Gastroesophageal sphincter (tissue), 3 donors: ENCODE data around the gene PRELID1.

Experiments
- EP300 ChIP-seq: sonication (generic); formaldehyde crosslinking; IDR thresholded peaks from one replicate; pipeline ENCODE4 v1.6.1; 2017; ENCODE audit warnings: antibody characterized with exemption, mild to moderate bottlenecking
- POLR2A ChIP-seq, 2 donors: fragments of 450-650 bp; IDR thresholded peaks; one replicate each; pipeline ENCODE4 v1.6.1; 2017; ENCODE audit warnings: antibody characterized with exemption in 2 of 2, mild to moderate bottlenecking in 2 of 2, moderate library complexity in 1 of 2
- POLR2AphosphoS5 ChIP-seq: sonication (generic); formaldehyde crosslinking; IDR thresholded peaks from one replicate; pipeline ENCODE4 v1.6.1; 2017; ENCODE audit warnings: antibody characterized with exemption
- TF ChIP-seq, protein P1 (sequence below), 4 experiments: fragments of 200-600 bp in 2 of 4; fragments of 450-650 bp in 2 of 4; sonication (generic) in 1 of 4; IDR thresholded peaks; one replicate each; pipeline ENCODE4 v1.5.1; 2017 to 2019; ENCODE audit warnings: antibody characterized with exemption in 4 of 4, mild to moderate bottlenecking in 2 of 4, moderate library complexity in 2 of 4

GRCh38 chr5:177300236-177300880 is 3.2 kb upstream of the PRELID1 start:
- TF ChIP-seq, protein P1, sequence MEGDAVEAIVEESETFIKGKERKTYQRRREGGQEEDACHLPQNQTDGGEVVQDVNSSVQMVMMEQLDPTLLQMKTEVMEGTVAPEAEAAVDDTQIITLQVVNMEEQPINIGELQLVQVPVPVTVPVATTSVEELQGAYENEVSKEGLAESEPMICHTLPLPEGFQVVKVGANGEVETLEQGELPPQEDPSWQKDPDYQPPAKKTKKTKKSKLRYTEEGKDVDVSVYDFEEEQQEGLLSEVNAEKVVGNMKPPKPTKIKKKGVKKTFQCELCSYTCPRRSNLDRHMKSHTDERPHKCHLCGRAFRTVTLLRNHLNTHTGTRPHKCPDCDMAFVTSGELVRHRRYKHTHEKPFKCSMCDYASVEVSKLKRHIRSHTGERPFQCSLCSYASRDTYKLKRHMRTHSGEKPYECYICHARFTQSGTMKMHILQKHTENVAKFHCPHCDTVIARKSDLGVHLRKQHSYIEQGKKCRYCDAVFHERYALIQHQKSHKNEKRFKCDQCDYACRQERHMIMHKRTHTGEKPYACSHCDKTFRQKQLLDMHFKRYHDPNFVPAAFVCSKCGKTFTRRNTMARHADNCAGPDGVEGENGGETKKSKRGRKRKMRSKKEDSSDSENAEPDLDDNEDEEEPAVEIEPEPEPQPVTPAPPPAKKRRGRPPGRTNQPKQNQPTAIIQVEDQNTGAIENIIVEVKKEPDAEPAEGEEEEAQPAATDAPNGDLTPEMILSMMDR (IDR thresholded peaks at IDR 0.05) = peak in 1 of 4 experiments; percentile 20
- TF ChIP-seq EP300 (no peak), POLR2A (IDR thresholded peaks at IDR 0.05) (no peak), POLR2AphosphoS5 (no peak)
